K562 (cell line): ENCODE measurements around the gene BGN. TPM values are rescaled to one million over a fixed set of nuclear protein-coding genes. Genes with fewer than 3 reads are reported as not detected.

ENCODE experiments used
- ATAC-seq: fragments of 200-7000 bp; cut with Tn5 transposase; 3 replicates; pipeline ENCODE4 v1.9.1; 2020; ENCODE audit warnings: moderate library complexity
- BruUV-seq: library from RNA; stranded (reverse); fragments of 400-500 nt; replicated peaks from 2 replicates; lab custom pipeline; 2021; lab: Mats Ljungman, UMichigan
- CTCF ChIA-PET: fragments of 300-600 bp; formaldehyde crosslinking; extraction: SDS; loops from one replicate; lab custom pipeline; 2021; ENCODE audit warnings: low intra/inter-chr PET ratio; lab: Yijun Ruan, JAX
- POLR2A ChIA-PET: fragments of 300-600, 350-650 bp; sonication (Branson Sonifier 250); formaldehyde crosslinking; extraction: SDS; loops from one replicate; lab custom pipeline; 2021; ENCODE audit warnings: antibody characterized with exemption, inconsistent platforms; lab: Yijun Ruan, JAX
- DNase-seq, 4 experiments: peaks; one replicate each; pipeline versions ENCODE4 v3.0.0 to v3.0.0-alpha.2; 2011 to 2018; ENCODE audit warnings: low spot score in 3 of 4, mixed read lengths in 3 of 4; ENCODE audit errors: extremely low read depth in 1 of 4
- FAIRE-seq: peaks from 2 replicates; lab custom pipeline; 2011; peaks lifted over from hg19 to GRCh38; lab: Jason Lieb, UNC
- H2AFZ ChIP-seq: 2 replicates; pipeline ENCODE4 v1.6.0; 2011; ENCODE audit warnings: low read depth, low read length, control low read depth, inconsistent platforms
- H3K27ac ChIP-seq: fragments of 200-600 bp; 3 replicates; pipeline ENCODE4 v1.8.0; 2011; ENCODE audit warnings: low read depth, mild to moderate bottlenecking, control low read depth, inconsistent platforms, low read length, moderate library complexity, mixed read lengths; ENCODE audit errors: extremely low read depth
- H3K27me3 ChIP-seq, 2 experiments: fragments of 300-600 bp in 1 of 2; 2 replicates in 1 of 2; 3 replicates in 1 of 2; pipeline versions ENCODE4 v1.6.0 to v1.8.0; 2011; ENCODE audit warnings: inconsistent platforms in 2 of 2, low read length in 2 of 2, mild to moderate bottlenecking in 1 of 2, mixed read lengths in 1 of 2, moderate library complexity in 1 of 2; ENCODE audit not compliant: control insufficient read depth in 2 of 2, insufficient read depth in 2 of 2
- H3K36me3 ChIP-seq: fragments of 300-600 bp; 3 replicates; pipeline ENCODE4 v1.8.0; 2011; ENCODE audit warnings: mild to moderate bottlenecking, low read length, inconsistent platforms; ENCODE audit not compliant: control insufficient read depth, insufficient read depth
- H3K4me1 ChIP-seq, 2 experiments: fragments of 200-600 bp in 1 of 2; replicated peaks in 1 of 2; 2 replicates in 1 of 2; 3 replicates in 1 of 2; pipeline versions ENCODE4 v1.5.1 to v1.8.0; 2011; ENCODE audit warnings: inconsistent platforms in 2 of 2, low read length in 2 of 2, mild to moderate bottlenecking in 1 of 2, mixed read lengths in 1 of 2, moderate library complexity in 1 of 2; ENCODE audit not compliant: control insufficient read depth in 2 of 2, insufficient read depth in 2 of 2
- H3K4me2 ChIP-seq: 2 replicates; pipeline ENCODE4 v1.6.1; 2011; ENCODE audit warnings: low read length, control low read depth, inconsistent platforms, mixed read lengths; ENCODE audit not compliant: insufficient read depth
- H3K4me3 ChIP-seq: fragments of 200-600 bp; sonication (generic), shearing (Covaris generic); 2 replicates; pipeline ENCODE4 v1.5.1; 2016; ENCODE audit warnings: control low read depth, inconsistent platforms
- H3K79me2 ChIP-seq: fragments of 200-600 bp; 3 replicates; pipeline ENCODE4 v1.8.0; 2011; ENCODE audit warnings: low read length, inconsistent platforms; ENCODE audit not compliant: control insufficient read depth, insufficient read depth
- H3K9ac ChIP-seq, 2 experiments: 2 replicates each; pipeline versions ENCODE4 v1.6.0 to v1.6.1; 2011; ENCODE audit warnings: low read depth in 2 of 2, low read length in 2 of 2, control low read depth in 1 of 2, inconsistent platforms in 1 of 2, mild to moderate bottlenecking in 1 of 2, mixed read lengths in 1 of 2; ENCODE audit not compliant: insufficient read depth in 1 of 2
- H3K9me1 ChIP-seq: one replicate; pipeline ENCODE4 v1.6.0; 2011; ENCODE audit warnings: inconsistent platforms, mild to moderate bottlenecking, low read length, moderate library complexity; ENCODE audit not compliant: control insufficient read depth, insufficient read depth
- H3K9me3 ChIP-seq: replicated peaks from 2 replicates; pipeline ENCODE4 v1.5.1; 2011; ENCODE audit warnings: low read depth, low read length, inconsistent platforms; ENCODE audit not compliant: control insufficient read depth, insufficient read depth
- H4K20me1 ChIP-seq: replicated peaks from 2 replicates; pipeline ENCODE4 v1.6.1; 2011; ENCODE audit warnings: low read length, inconsistent platforms, mixed read lengths; ENCODE audit not compliant: control insufficient read depth, insufficient read depth
- FOXA1 ChIP-seq: fragments of 450-650 bp; IDR thresholded peaks from 2 replicates; pipeline ENCODE4 v1.6.1; 2016; ENCODE audit warnings: mild to moderate bottlenecking, borderline replicate concordance
- FOXA3 ChIP-seq, 2 experiments: fragments of 450-650 bp in 1 of 2; sonication (generic) in 1 of 2; formaldehyde crosslinking; IDR thresholded peaks in 1 of 2; conservative IDR thresholded peaks in 1 of 2; 2 replicates each; pipeline versions ENCODE4 v1.4.0 to v1.8.0; 2020 to 2022; ENCODE audit warnings: mild to moderate bottlenecking in 2 of 2, missing genetic modification reagents in 1 of 2
- GATAD2A ChIP-seq: fragments of 450-650 bp; IDR thresholded peaks from 2 replicates; pipeline ENCODE4 v1.6.1; 2017
- GTF2E2 ChIP-seq: fragments of 200-800 bp; sonication (Bioruptor generic); IDR thresholded peaks from 2 replicates; pipeline ENCODE4 v1.6.1; 2016; ENCODE audit warnings: missing genetic modification characterization, missing compliant biosample characterization
- HEY1 ChIP-seq: fragments of 250-450 bp; sonication (Bioruptor Pico); IDR thresholded peaks from 2 replicates; pipeline ENCODE4 v1.5.0; 2020; ENCODE audit warnings: mild to moderate bottlenecking, moderate library complexity, borderline replicate concordance
- HIVEP1 ChIP-seq: fragments of 250-450 bp; sonication (Bioruptor Pico); IDR thresholded peaks from 2 replicates; pipeline ENCODE4 v1.4.0; 2020; ENCODE audit warnings: mild to moderate bottlenecking
- NFE2 ChIP-seq: IDR thresholded peaks from 2 replicates; pipeline ENCODE4 v1.6.1; 2014; ENCODE audit warnings: antibody characterized with exemption, low read depth
- WGBS: fragments of 100-300 bp; shearing (Covaris generic); methylation state at CpG from one replicate; pipeline ENCODE4 v1.1.6; 2016; ENCODE audit warnings: low coverage, mixed read lengths; ENCODE audit not compliant: insufficient coverage; ENCODE audit errors: missing lambda C conversion rate; 5-methylcytosine and 5-hydroxymethylcytosine counted together
- in situ Hi-C: fragments of 300-500 bp; cut with MboI; formaldehyde crosslinking; loops from 4 replicates; pipeline ENCODE4 v1.15.0; 2018; ENCODE audit warnings: inconsistent platforms, mixed read lengths
- intact Hi-C: fragments of 100-400 bp; cut with micrococcal nuclease; formaldehyde crosslinking; loops from 2 replicates; pipeline ENCODE4 v1.14.2; 2022
- polyA plus RNA-seq, 8 experiments: library from polyadenylated mRNA; depleted of rRNA in 4 of 8; stranded (reverse) in 5 of 8; unstranded in 3 of 8; fragments of >200 nt; fragmentation: Nextera tagmentation in 2 of 8; fragmentation: Illumina TruSeq in 1 of 8; extraction: Ambion mirVana in 2 of 8; extraction: Trizol in 1 of 8; gene quantifications; 2 replicates each; pipeline versions ENCODE4 v1.2.1 to v1.2.3, GENCODE V29; 2011 to 2014; ENCODE audit warnings: inconsistent platforms in 1 of 8, missing spikeins in 1 of 8
- total RNA-seq, 7 experiments: library from RNA; depleted of rRNA in 6 of 7; stranded (reverse); fragments of >200 nt in 6 of 7; fragmentation: Illumina TruSeq in 2 of 7; extraction: Trizol in 2 of 7; gene quantifications; 2 replicates each; pipeline versions ENCODE4 v1.2.1 to v1.2.3, GENCODE V29; 2011 to 2021; ENCODE audit warnings: low replicate concordance in 1 of 7

Gene BGN
- total and polyA plus RNA-seq, 9 of the 15 experiments (the other 6 are each of a cell fraction or from before 2014, with no cell fraction given), result 0.11 TPM; not detected in 8

DNA sequence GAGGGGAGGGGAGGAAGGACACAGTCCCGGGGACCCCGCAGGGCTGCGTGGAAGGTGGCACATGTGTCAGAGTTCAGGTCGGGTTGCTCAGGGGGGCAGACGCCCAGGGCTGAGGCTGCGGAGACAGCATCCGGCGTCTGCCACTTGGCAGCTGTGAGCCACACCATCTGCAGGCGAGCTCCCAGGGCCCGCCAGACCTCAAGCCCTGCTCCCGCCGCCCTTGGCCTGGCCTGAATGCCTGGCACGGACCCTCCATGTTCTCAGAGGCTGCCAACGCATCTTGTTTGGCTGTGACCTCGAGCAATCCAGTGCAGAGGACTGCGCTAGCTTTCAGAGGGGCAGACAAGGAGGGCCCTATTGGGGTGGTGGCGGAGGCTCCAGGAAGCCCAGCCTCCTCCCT lies 5.1 kb downstream of the BGN start:
- Histone ChIP-seq H3K36me3 (no peaks in the 10 kb centered on the region), H4K20me1 (no peaks in the 10 kb centered on the region), H3K4me1 (peaks cover 0 to 38% of the 10 kb centered on the region in 2 experiments; a peak in 3 of 5 replicates), H3K4me3 (no peak overlapping the region), H3K79me2 (no peaks in the 10 kb centered on the region), H3K9me3 (no peaks in the 10 kb centered on the region), H3K4me2 (no peak overlapping the region), H3K9me1 (no peaks in the 10 kb centered on the region), H3K27ac (no peak overlapping the region), H2AFZ (no peak overlapping the region), H3K27me3 (peaks cover 2 to 36% of the 10 kb centered on the region in 2 experiments; a peak in 3 of 5 replicates), H3K9ac (no peak overlapping the region)
- DNase-seq, result no peak
- 0% methylated on average over 10 of the region's 17 CpGs for WGBS
- BruUV-seq, result no TSS peak
- no peak for ATAC-seq
- POLR2A ChIA-PET, result interaction anchor here (0.7 kb wide), 1 partner anchor 266 kb away, joined by 3 read pairs; no protein-coding TSS in a partner anchor
- CTCF ChIA-PET, result no interaction called here
- FAIRE-seq, result no peak
- intact Hi-C loops, result no loop called here
- no peak for TF ChIP-seq FOXA3 (CRISPR knock-in tag; conservative IDR thresholded peaks at IDR 0.05 in 1 of 2, IDR thresholded peaks at IDR 0.05 in 1 of 2)
- no peak for TF ChIP-seq GTF2E2 (tag)
- no peak for TF ChIP-seq NFE2
- no peak for TF ChIP-seq HEY1 (CRISPR knock-in tag)
- TF ChIP-seq HIVEP1 (CRISPR knock-in tag), result no peak
- no peak for TF ChIP-seq GATAD2A
- no peak for TF ChIP-seq FOXA1
- in situ Hi-C loops, result loop anchor here (5.0 kb wide), 1 partner anchor 317 kb away; no protein-coding TSS in a partner anchor
